ENCODE measurements around the gene LUM.

The LUM gene

GRCh38 chr12:91127751-91128150 lies 16.5 kb upstream of the LUM start:
- H3K4me3 ChIP-seq (ENCODE audit: low read depth, low read length), result no peak overlapping the region
- in situ Hi-C loops (cut with HindIII; ENCODE audit: low sequenced_read_pairs), result no loop called here
- TF ChIP-seq CTCF (IDR thresholded peaks at IDR 0.05; ENCODE audit: low read depth, low read length), result no peak
- peak; percentile 49 for DNase-seq (ENCODE audit: low read depth, low spot score)

- in situ Hi-C loops (cut with HindIII; ENCODE audit: low sequenced_read_pairs), result no loop called here
- TF ChIP-seq CTCF (IDR thresholded peaks at IDR 0.05; ENCODE audit: low read depth, low read length), result no peak
- no peak for DNase-seq (ENCODE audit: low read depth, low spot score)
- H3K4me3 ChIP-seq (ENCODE audit: low read depth, low read length), result no peak overlapping the region
These were observed 16.0 kb upstream of the LUM start for GRCh38 chr12:91127306-91127705.

- TF ChIP-seq CTCF (IDR thresholded peaks at IDR 0.05; ENCODE audit: low read depth, low read length), result no peak
- no peak for DNase-seq (ENCODE audit: low read depth, low spot score)
- H3K4me3 ChIP-seq (ENCODE audit: low read depth, low read length), result no peak overlapping the region
- in situ Hi-C loops (cut with HindIII; ENCODE audit: low sequenced_read_pairs), result no loop called here
These were observed 15.2 kb upstream of the LUM start for GRCh38 chr12:91126516-91126915.

GRCh38 chr12:91123236-91123916 lies 12.1 kb upstream of the LUM start:
- no peak for DNase-seq (ENCODE audit: low read depth, low spot score)
- no peak overlapping the region for H3K4me3 ChIP-seq (ENCODE audit: low read depth, low read length)
- no peak for TF ChIP-seq CTCF (IDR thresholded peaks at IDR 0.05; ENCODE audit: low read depth, low read length)
- in situ Hi-C loops (cut with HindIII; ENCODE audit: low sequenced_read_pairs), result no loop called here

- TF ChIP-seq CTCF (IDR thresholded peaks at IDR 0.05; ENCODE audit: low read depth, low read length), result no peak
- in situ Hi-C loops (cut with HindIII; ENCODE audit: low sequenced_read_pairs), result no loop called here
- no peak for DNase-seq (ENCODE audit: low read depth, low spot score)
- H3K4me3 ChIP-seq (ENCODE audit: low read depth, low read length), result no peak overlapping the region
These were observed 9.5 kb upstream of the LUM start for GRCh38 chr12:91120781-91121180.

- in situ Hi-C loops (cut with HindIII; ENCODE audit: low sequenced_read_pairs), result no loop called here
- no peak for DNase-seq (ENCODE audit: low read depth, low spot score)
- no peak overlapping the region for H3K4me3 ChIP-seq (ENCODE audit: low read depth, low read length)
- TF ChIP-seq CTCF (IDR thresholded peaks at IDR 0.05; ENCODE audit: low read depth, low read length), result no peak
These were observed 7.8 kb upstream of the LUM start for GRCh38 chr12:91119089-91119488.

All from astrocyte of the spinal cord (primary cell).